ENCODE data around the gene DIP2C. TPM values are rescaled to one million over a fixed set of nuclear protein-coding genes. Genes with fewer than 3 reads are reported as not detected.
A peak's percentile ranks its signal among the peaks of the same experiment; 100 is the strongest.

The DIP2C gene
- total RNA-seq, 1 donor from 2014 or later: 23.1 TPM

- Mint-ChIP-seq H3K4me3 (no peak overlapping the region), H3K9me3 (no peaks in the 10 kb centered on the region), H3K27ac (no peak overlapping the region), H3K27me3 (no peaks in the 10 kb centered on the region), H3K4me1 (ENCODE audit: unreplicated experiment) (peaks cover 4% of the 10 kb centered on the region), H3K36me3 (peaks cover 40% of the 10 kb centered on the region)
- no peak for DNase-seq (ENCODE audit: extremely low spot score, unreplicated experiment)
- TF ChIP-seq, protein P1, sequence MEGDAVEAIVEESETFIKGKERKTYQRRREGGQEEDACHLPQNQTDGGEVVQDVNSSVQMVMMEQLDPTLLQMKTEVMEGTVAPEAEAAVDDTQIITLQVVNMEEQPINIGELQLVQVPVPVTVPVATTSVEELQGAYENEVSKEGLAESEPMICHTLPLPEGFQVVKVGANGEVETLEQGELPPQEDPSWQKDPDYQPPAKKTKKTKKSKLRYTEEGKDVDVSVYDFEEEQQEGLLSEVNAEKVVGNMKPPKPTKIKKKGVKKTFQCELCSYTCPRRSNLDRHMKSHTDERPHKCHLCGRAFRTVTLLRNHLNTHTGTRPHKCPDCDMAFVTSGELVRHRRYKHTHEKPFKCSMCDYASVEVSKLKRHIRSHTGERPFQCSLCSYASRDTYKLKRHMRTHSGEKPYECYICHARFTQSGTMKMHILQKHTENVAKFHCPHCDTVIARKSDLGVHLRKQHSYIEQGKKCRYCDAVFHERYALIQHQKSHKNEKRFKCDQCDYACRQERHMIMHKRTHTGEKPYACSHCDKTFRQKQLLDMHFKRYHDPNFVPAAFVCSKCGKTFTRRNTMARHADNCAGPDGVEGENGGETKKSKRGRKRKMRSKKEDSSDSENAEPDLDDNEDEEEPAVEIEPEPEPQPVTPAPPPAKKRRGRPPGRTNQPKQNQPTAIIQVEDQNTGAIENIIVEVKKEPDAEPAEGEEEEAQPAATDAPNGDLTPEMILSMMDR (conservative IDR thresholded peaks at IDR 0.05): no peak
These were observed 304.7 kb downstream of the DIP2C start for GRCh38 chr10:384538-385305.

GRCh38 chr10:383519-383918, 305.9 kb downstream of the DIP2C start:
- DNase-seq (ENCODE audit: extremely low spot score, unreplicated experiment): no peak
- Mint-ChIP-seq H3K27ac (no peak overlapping the region), H3K4me1 (ENCODE audit: unreplicated experiment) (peaks cover 4% of the 10 kb centered on the region), H3K4me3 (no peak overlapping the region), H3K27me3 (no peaks in the 10 kb centered on the region), H3K36me3 (peaks cover 40% of the 10 kb centered on the region), H3K9me3 (no peaks in the 10 kb centered on the region)
- TF ChIP-seq, protein P1 (conservative IDR thresholded peaks at IDR 0.05): no peak

DNA sequence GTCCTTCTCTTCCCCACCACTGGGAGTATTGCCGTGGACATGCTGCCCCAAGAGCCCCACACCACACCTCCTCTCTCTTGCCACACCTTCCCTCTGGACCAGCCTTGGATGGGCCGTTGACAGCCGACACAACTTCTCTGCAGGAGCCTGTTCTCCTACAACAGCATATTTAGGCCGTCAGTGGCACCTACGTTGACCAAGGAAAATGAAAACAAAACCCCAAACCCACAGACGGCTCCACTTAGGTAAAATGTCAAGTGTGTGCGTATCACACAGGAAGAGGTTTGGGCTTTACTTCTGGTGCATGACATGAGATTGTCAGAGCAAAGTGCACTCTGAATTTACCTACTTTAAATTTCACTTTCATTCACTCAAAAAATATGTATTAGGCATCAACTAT, 307.7 kb downstream of the DIP2C start:
- Mint-ChIP-seq H3K36me3 (peaks cover 42% of the 10 kb centered on the region), H3K4me3 (no peak overlapping the region), H3K27me3 (no peaks in the 10 kb centered on the region), H3K4me1 (ENCODE audit: unreplicated experiment) (peaks cover 1% of the 10 kb centered on the region), H3K27ac (peak overlapping the region; percentile 50), H3K9me3 (no peaks in the 10 kb centered on the region)
- TF ChIP-seq, protein P1 (conservative IDR thresholded peaks at IDR 0.05): no peak
- DNase-seq (ENCODE audit: extremely low spot score, unreplicated experiment): no peak

DNA sequence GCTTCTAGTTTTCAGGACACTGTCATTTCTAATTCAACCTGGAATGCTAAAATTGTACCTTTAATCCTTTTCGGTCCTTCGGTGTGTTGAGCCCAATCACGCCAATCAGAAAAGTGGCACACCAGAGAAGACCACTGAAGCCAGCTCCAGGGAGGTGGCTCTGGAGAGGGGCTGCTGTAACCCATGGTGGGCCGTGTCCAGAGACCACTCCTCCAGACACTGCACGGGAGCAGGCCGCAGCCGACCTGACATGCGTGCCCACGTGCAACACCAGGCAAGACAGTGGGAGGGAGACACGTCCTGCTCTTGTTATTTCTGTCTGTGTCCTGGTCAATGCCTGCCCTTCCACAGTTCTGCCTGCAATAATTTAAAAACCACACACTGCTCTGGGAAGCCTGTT, 308.1 kb downstream of the DIP2C start:
- Mint-ChIP-seq H3K4me3 (no peak overlapping the region), H3K4me1 (ENCODE audit: unreplicated experiment) (no peaks in the 10 kb centered on the region), H3K27me3 (no peaks in the 10 kb centered on the region), H3K27ac (peak overlapping the region; percentile 50), H3K9me3 (no peaks in the 10 kb centered on the region), H3K36me3 (peaks cover 41% of the 10 kb centered on the region)
- TF ChIP-seq, protein P1 (conservative IDR thresholded peaks at IDR 0.05): no peak
- DNase-seq (ENCODE audit: extremely low spot score, unreplicated experiment): no peak

GRCh38 chr10:380313-380940, 309.0 kb downstream of the DIP2C start:
- no peak overlapping the region for H3K27ac Mint-ChIP-seq
- no peak for DNase-seq (ENCODE audit: extremely low spot score, unreplicated experiment)
- no peaks in the 10 kb centered on the region for H3K27me3 Mint-ChIP-seq
- H3K4me3 Mint-ChIP-seq: no peak overlapping the region
- H3K9me3 Mint-ChIP-seq: no peaks in the 10 kb centered on the region
- TF ChIP-seq, protein P1 (conservative IDR thresholded peaks at IDR 0.05): no peak
- H3K4me1 Mint-ChIP-seq (ENCODE audit: unreplicated experiment): no peaks in the 10 kb centered on the region
- H3K36me3 Mint-ChIP-seq: peaks cover 47% of the 10 kb centered on the region

Measured in type B pancreatic cell (in vitro differentiated cells).